ENCODE data around the gene CDKAL1.
"Not testable (repeated sequence)": the region's sequence is repeated elsewhere in the genome, so short reads cannot be mapped to it uniquely, and the experiment has no call there.

Gene CDKAL1

GRCh38 chr6:20534295-20535262, at the start of gene CDKAL1:
TSS of gene CDKAL1 (plus strand) at chr6:20534457. CDS start at chr6:20546351, 11,894 bp downstream.
- peak; percentile 68 to 86 (median 76) for DNase-seq

- DNase-seq, result no peak
These were observed 47.6 kb upstream of the CDKAL1 start for GRCh38 chr6:20486641-20487040.

GRCh38 chr6:20487669-20488375, 46.4 kb upstream of the CDKAL1 start:
- no peak for DNase-seq

- no peak for DNase-seq
These were observed 43.7 kb upstream of the CDKAL1 start for GRCh38 chr6:20490591-20490990.

- no peak for DNase-seq
These were observed 42.2 kb upstream of the CDKAL1 start for GRCh38 chr6:20492099-20492498.

- DNase-seq, result no peak
These were observed 36.8 kb upstream of the CDKAL1 start for GRCh38 chr6:20497216-20498040.

GRCh38 chr6:20498041-20498385, 36.2 kb upstream of the CDKAL1 start:
- DNase-seq, result no peak

GRCh38 chr6:20509212-20509611, 25.0 kb upstream of the CDKAL1 start:
- DNase-seq, result no peak

GRCh38 chr6:20511852-20512251, 22.4 kb upstream of the CDKAL1 start:
- no peak for DNase-seq

GRCh38 chr6:20525208-20525607, 9.0 kb upstream of the CDKAL1 start:
- DNase-seq, result not testable (repeated sequence)

GRCh38 chr6:20529086-20529448, 5.2 kb upstream of the CDKAL1 start:
- not testable (repeated sequence) for DNase-seq

GRCh38 chr6:20532881-20533280, 1.4 kb upstream of the CDKAL1 start:
- no peak for DNase-seq

- no peak for DNase-seq
These were observed 437 bp upstream of the CDKAL1 start for GRCh38 chr6:20533746-20534294.

- no peak for DNase-seq
These were observed 3.9 kb downstream of the CDKAL1 start for GRCh38 chr6:20538131-20538662.

- DNase-seq, result no peak
These were observed 4.7 kb downstream of the CDKAL1 start for GRCh38 chr6:20538907-20539306.

GRCh38 chr6:20539387-20539786, 5.1 kb downstream of the CDKAL1 start:
- no peak for DNase-seq

GRCh38 chr6:20540683-20541082, 6.4 kb downstream of the CDKAL1 start:
- no peak for DNase-seq

GRCh38 chr6:20541382-20541781, 7.1 kb downstream of the CDKAL1 start:
- no peak for DNase-seq

- no peak for DNase-seq
These were observed 8.8 kb downstream of the CDKAL1 start for GRCh38 chr6:20542927-20543602.

- DNase-seq, result no peak
These were observed 14.0 kb downstream of the CDKAL1 start for GRCh38 chr6:20548264-20548663.

- DNase-seq, result not testable (repeated sequence)
These were observed 15.1 kb downstream of the CDKAL1 start for GRCh38 chr6:20549398-20549797.

GRCh38 chr6:20554326-20554725, 20.1 kb downstream of the CDKAL1 start:
- DNase-seq, result no peak
